Osteoblast (primary cell): ENCODE measurements around the gene OAT. TPM values are rescaled to one million over a fixed set of nuclear protein-coding genes. Genes with fewer than 3 reads are reported as not detected.
A peak's percentile ranks its signal among the peaks of the same experiment; 100 is the strongest.

ENCODE experiments used
- DNase-seq: peaks from one replicate; pipeline ENCODE4 v3.0.0; 2011; ENCODE audit warnings: low spot score, mixed read lengths; ENCODE audit not compliant: insufficient read length; ENCODE audit errors: missing footprints
- H2AFZ ChIP-seq: 2 replicates; pipeline ENCODE4 v1.6.0; 2011; ENCODE audit warnings: mild to moderate bottlenecking, low read length
- H3K27ac ChIP-seq: 2 replicates; pipeline ENCODE4 v1.5.1; 2011; ENCODE audit warnings: mild to moderate bottlenecking, low read depth, low read length, moderate library complexity
- H3K27me3 ChIP-seq: 2 replicates; pipeline ENCODE4 v1.6.0; 2012; ENCODE audit warnings: mild to moderate bottlenecking, control low read depth, inconsistent platforms, low read length, moderate library complexity; ENCODE audit not compliant: insufficient read depth
- H3K36me3 ChIP-seq: 2 replicates; pipeline ENCODE4 v1.5.1; 2011; ENCODE audit warnings: mild to moderate bottlenecking, low read length, control low read depth, moderate library complexity; ENCODE audit not compliant: insufficient read depth
- H3K4me1 ChIP-seq: 2 replicates; pipeline ENCODE4 v1.5.1; 2011; ENCODE audit warnings: mild to moderate bottlenecking, low read length, control low read depth, moderate library complexity; ENCODE audit not compliant: insufficient read depth
- H3K4me2 ChIP-seq: 2 replicates; pipeline ENCODE4 v1.6.0; 2011; ENCODE audit warnings: mild to moderate bottlenecking, low read length; ENCODE audit not compliant: insufficient read depth
- H3K4me3 ChIP-seq: fragments of 200-600 bp; sonication (generic); 3 replicates; pipeline ENCODE4 v1.5.1; 2012; ENCODE audit warnings: mild to moderate bottlenecking, low read length, inconsistent platforms; ENCODE audit not compliant: insufficient read depth
- H3K79me2 ChIP-seq: 2 replicates; pipeline ENCODE4 v1.6.0; 2012; ENCODE audit warnings: mild to moderate bottlenecking, low read length, control low read depth, inconsistent platforms; ENCODE audit not compliant: insufficient read depth
- H3K9me3 ChIP-seq: 2 replicates; pipeline ENCODE4 v1.5.1; 2011; ENCODE audit warnings: low read depth, low read length, control low read depth
- H4K20me1 ChIP-seq: 2 replicates; pipeline ENCODE4 v1.6.0; 2012; ENCODE audit warnings: mild to moderate bottlenecking, low read length, control low read depth; ENCODE audit not compliant: insufficient read depth
- CTCF ChIP-seq: IDR thresholded peaks from 2 replicates; pipeline ENCODE4 v1.5.1; 2011; ENCODE audit warnings: mild to moderate bottlenecking, low read depth, low read length, moderate library complexity; ENCODE audit errors: extremely low read depth
- total RNA-seq: library from RNA; depleted of rRNA; stranded (reverse); fragments of >200 nt; gene quantifications from 2 replicates; pipeline ENCODE4 v1.2.3, GENCODE V29; 2012

Gene OAT
- total RNA-seq, 1 donor: 202 TPM

DNA sequence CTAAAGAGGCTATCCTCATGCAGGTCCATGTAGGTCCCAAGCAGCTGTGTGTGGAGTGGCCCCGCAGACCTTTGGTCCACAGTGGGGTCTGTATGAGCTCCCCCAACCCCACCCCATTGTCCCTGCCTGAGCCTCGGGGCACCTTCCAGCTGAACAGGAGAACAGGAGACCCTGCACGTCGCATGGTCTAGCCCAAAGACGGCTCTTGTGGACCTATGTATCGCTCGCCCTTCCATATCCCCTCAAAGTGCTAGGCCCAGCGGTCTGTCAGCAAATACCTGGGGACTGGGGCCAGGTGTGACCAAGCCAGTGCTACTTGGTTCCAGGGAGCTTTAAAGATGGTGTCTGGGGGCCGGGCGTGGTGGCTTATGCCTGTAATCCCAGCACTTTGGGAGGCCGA lies 43.0 kb downstream of the OAT start:
- no peak overlapping the region for H3K4me3 ChIP-seq

DNA sequence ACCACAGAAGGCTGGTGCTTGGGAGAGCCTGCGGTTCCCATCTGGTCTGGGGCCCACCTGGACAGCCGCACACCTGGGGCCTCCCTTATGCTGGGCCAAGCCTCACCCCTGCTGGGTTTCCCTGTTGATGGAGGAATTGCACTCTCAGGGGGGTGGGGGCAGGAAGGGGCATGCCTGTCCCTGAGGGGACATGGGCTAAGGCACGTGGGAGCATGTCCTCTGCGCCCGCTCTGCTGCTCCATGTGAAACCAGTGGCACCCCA lies 43.4 kb downstream of the OAT start:
- Histone ChIP-seq H3K36me3 (no peaks in the 10 kb centered on the region), H3K9me3 (no peaks in the 10 kb centered on the region), H3K4me2 (no peak overlapping the region), H3K4me3 (no peak overlapping the region), H2AFZ (no peak overlapping the region), H3K4me1 (no peaks in the 10 kb centered on the region), H3K27me3 (peaks cover 38% of the 10 kb centered on the region), H3K79me2 (no peaks in the 10 kb centered on the region), H4K20me1 (no peaks in the 10 kb centered on the region), H3K27ac (no peak overlapping the region)
- peak; percentile 32 for DNase-seq
- TF ChIP-seq CTCF: no peak

More for the DNA sequence above, 43.0 kb downstream of the OAT start:
- Histone ChIP-seq H3K9me3 (no peaks in the 10 kb centered on the region), H3K27me3 (peaks cover 42% of the 10 kb centered on the region), H2AFZ (no peak overlapping the region), H3K4me2 (no peak overlapping the region), H3K79me2 (no peaks in the 10 kb centered on the region), H3K27ac (no peak overlapping the region), H3K36me3 (no peaks in the 10 kb centered on the region), H4K20me1 (no peaks in the 10 kb centered on the region), H3K4me1 (no peaks in the 10 kb centered on the region)
- no peak for DNase-seq
- no peak for TF ChIP-seq CTCF

DNA sequence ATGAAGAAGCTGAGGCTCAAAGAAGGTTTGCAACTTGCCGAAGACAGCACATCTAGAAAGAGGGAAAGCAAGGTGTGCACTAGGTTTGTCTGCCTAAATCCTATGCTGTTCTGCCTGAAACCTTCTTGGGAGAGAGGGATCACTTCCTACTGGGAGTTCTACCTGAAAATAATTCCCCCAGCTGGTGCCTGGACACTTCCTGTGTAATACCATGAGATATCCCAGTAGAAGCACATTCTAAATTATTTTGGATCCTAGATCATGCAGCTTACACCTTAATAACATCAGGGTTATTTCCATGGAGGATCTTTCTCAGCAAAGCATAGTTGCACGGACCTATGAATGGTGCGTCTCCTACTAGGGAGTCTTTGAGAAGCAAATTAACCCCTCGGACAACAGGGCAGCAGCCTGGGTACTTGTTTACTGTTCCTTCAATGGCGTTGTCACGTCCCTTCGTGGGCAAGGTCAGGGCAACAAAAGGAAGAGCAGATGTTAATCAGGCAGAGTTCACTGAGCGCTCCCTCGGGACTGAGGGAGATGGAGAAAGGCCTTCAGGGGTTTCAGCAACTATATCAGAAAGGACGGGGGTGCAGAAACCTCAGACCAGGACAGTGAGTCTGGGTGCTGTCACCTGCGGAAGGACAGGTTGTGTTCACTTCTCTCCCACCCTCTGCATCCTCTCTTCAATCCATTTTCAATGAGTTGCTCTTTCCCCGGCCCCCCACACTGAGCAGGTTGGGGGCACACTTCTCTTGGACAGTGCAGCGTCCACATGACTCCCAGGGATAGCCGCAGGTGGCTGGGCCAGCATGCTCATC lies 44.0 kb downstream of the OAT start:
- Histone ChIP-seq H3K27me3 (peaks cover 39% of the 10 kb centered on the region), H3K36me3 (no peaks in the 10 kb centered on the region), H3K9me3 (no peaks in the 10 kb centered on the region), H3K4me2 (no peak overlapping the region), H2AFZ (no peak overlapping the region), H3K79me2 (no peaks in the 10 kb centered on the region), H3K4me1 (no peaks in the 10 kb centered on the region), H3K27ac (no peak overlapping the region), H3K4me3 (no peak overlapping the region), H4K20me1 (no peaks in the 10 kb centered on the region)
- DNase-seq: no peak
- no peak for TF ChIP-seq CTCF

GRCh38 chr10:124372899-124373298 lies 45.8 kb downstream of the OAT start:
- Histone ChIP-seq H3K4me3 (no peak overlapping the region), H4K20me1 (no peaks in the 10 kb centered on the region), H3K27ac (no peak overlapping the region), H3K9me3 (no peaks in the 10 kb centered on the region), H3K4me2 (no peak overlapping the region), H3K4me1 (no peaks in the 10 kb centered on the region), H3K36me3 (no peaks in the 10 kb centered on the region), H2AFZ (no peak overlapping the region), H3K27me3 (peaks cover 42% of the 10 kb centered on the region), H3K79me2 (no peaks in the 10 kb centered on the region)
- no peak for DNase-seq
- no peak for TF ChIP-seq CTCF
